ENCODE measurements around the gene ZBTB39.
A peak's percentile ranks its signal among the peaks of the same experiment; 100 is the strongest.
"Not testable (repeated sequence)": the region's sequence is repeated elsewhere in the genome, so short reads cannot be mapped to it uniquely, and the experiment has no call there.

ZBTB39 gene

GRCh38 chr12:57000393-57000792, 6.0 kb downstream of the ZBTB39 start:
- DNase-seq (ENCODE audit: low read depth, low spot score), result no peak

- no peak for DNase-seq (ENCODE audit: low read depth, low spot score)
Measured at GRCh38 chr12:56999456-56999855, 6.9 kb downstream of the ZBTB39 start.

GRCh38 chr12:56998981-56999380, 7.4 kb downstream of the ZBTB39 start:
- DNase-seq (ENCODE audit: low read depth, low spot score), result no peak

GRCh38 chr12:56998316-56998715, 8.0 kb downstream of the ZBTB39 start:
- DNase-seq (ENCODE audit: low read depth, low spot score), result no peak

- no peak for DNase-seq (ENCODE audit: low read depth, low spot score)
Measured at GRCh38 chr12:56996793-56997545, 9.4 kb downstream of the ZBTB39 start.

- no peak for DNase-seq (ENCODE audit: low read depth, low spot score)
Measured at GRCh38 chr12:56995930-56996496, 10.3 kb downstream of the ZBTB39 start.

GRCh38 chr12:56995201-56995929, 11.0 kb downstream of the ZBTB39 start:
- no peak for DNase-seq (ENCODE audit: low read depth, low spot score)

- DNase-seq (ENCODE audit: low read depth, low spot score), result no peak
Measured at GRCh38 chr12:56994231-56994746, 12.1 kb downstream of the ZBTB39 start.

- no peak for DNase-seq (ENCODE audit: low read depth, low spot score)
Measured at GRCh38 chr12:56993346-56993745, 13.0 kb downstream of the ZBTB39 start.

GRCh38 chr12:56991319-56992246, 14.8 kb downstream of the ZBTB39 start:
- no peak for DNase-seq (ENCODE audit: low read depth, low spot score)

- no peak for DNase-seq (ENCODE audit: low read depth, low spot score)
Measured at GRCh38 chr12:56990648-56991318, 15.6 kb downstream of the ZBTB39 start.

- no peak for DNase-seq (ENCODE audit: low read depth, low spot score)
Measured at GRCh38 chr12:56989861-56990610, 16.3 kb downstream of the ZBTB39 start.

GRCh38 chr12:56988207-56988739, 18.1 kb downstream of the ZBTB39 start:
- no peak for DNase-seq (ENCODE audit: low read depth, low spot score)

GRCh38 chr12:56987551-56988053, 18.7 kb downstream of the ZBTB39 start:
- peak; percentile 40 for DNase-seq (ENCODE audit: low read depth, low spot score)

- DNase-seq (ENCODE audit: low read depth, low spot score), result no peak
Measured at GRCh38 chr12:56987011-56987410, 19.3 kb downstream of the ZBTB39 start.

- not testable (repeated sequence) for DNase-seq (ENCODE audit: low read depth, low spot score)
Measured at GRCh38 chr12:56985714-56986113, 20.6 kb downstream of the ZBTB39 start.

GRCh38 chr12:56983386-56983785, 23.0 kb downstream of the ZBTB39 start:
- DNase-seq (ENCODE audit: low read depth, low spot score), result no peak

- DNase-seq (ENCODE audit: low read depth, low spot score), result not testable (repeated sequence)
Measured at GRCh38 chr12:56982578-56983236, 23.6 kb downstream of the ZBTB39 start.

GRCh38 chr12:56980941-56981530, 25.3 kb downstream of the ZBTB39 start:
- no peak for DNase-seq (ENCODE audit: low read depth, low spot score)
